ENCODE data around the gene FBXW11. TPM values are rescaled to one million over a fixed set of nuclear protein-coding genes. Genes with fewer than 3 reads are reported as not detected.

The FBXW11 gene
- total and polyA plus RNA-seq, 4 experiments from 2014 or later = 17.1 to 43.4 (median 32.1) TPM

DNA sequence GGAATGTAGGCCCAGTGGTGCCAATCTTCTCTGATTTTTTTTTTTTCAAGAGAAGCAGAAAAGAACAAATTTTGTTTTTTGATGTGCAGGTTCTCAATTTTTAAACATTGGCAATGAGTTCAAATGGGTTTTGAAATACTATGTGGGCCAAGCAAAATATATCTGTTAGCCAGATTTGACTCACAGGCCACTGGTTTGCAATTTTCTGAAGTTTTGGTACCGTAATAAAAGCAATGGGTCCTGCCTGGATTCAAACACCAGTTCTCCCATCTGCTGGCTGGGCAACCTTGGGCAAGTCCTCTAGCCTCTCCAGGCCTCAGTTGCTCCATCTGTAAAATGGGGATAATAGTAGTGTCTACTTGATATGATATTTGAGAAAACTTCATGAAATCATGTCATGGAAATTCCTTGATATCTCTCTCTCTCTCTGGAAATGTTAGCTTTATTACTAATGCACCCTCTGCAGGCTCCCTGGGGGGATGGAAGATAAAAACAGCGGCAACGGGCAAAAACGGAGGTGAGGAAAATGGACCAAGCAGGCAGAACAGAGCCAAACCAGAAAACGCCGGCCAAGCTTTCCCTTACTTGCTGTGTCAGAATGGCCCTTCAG is 157.4 kb downstream of the FBXW11 start:
- POLR2A ChIA-PET (ENCODE audit: partially characterized antibody) = no interaction called here
- Histone ChIP-seq H3K27me3 (ENCODE audit: insufficient read depth, low read length) (no peaks in the 10 kb centered on the region), H3K4me1 (ENCODE audit: insufficient read depth, low read length) (no peaks in the 10 kb centered on the region), H3K36me3 (ENCODE audit: insufficient read depth, low read length) (no peaks in the 10 kb centered on the region), H3K9me3 (ENCODE audit: control insufficient read depth in 1 of 2, low read length in 2 of 2) (no peaks in the 10 kb centered on the region), H3K27ac (ENCODE audit: low read depth, low read length) (no peak overlapping the region), H3K4me3 (ENCODE audit: low read length in 2 of 2) (no peak overlapping the region)
- Mint-ChIP-seq H3K4me3 (no peak overlapping the region), H3K9me3 (no peaks in the 10 kb centered on the region), H3K27ac (peak overlapping the region in 1 of 7 donors; percentile 23), H3K4me1 (no peaks in the 10 kb centered on the region), H3K36me3 (peaks cover 6 to 8% of the 10 kb centered on the region in 2 donors), H3K27me3 (no peaks in the 10 kb centered on the region)
- CTCF ChIA-PET (ENCODE audit: partially characterized antibody) = no interaction called here
- DNase-seq = no peak
- intact Hi-C loops (cut with micrococcal nuclease) = no loop called here

GRCh38 chr5:171848486-171848885 is 158.0 kb downstream of the FBXW11 start:
- no peak overlapping the region for H3K27ac Mint-ChIP-seq
- H3K27ac ChIP-seq (ENCODE audit: low read depth, low read length) = no peak overlapping the region
- no peak overlapping the region for H3K4me3 Mint-ChIP-seq
- ChIA-PET CTCF (ENCODE audit: partially characterized antibody) (no interaction called here), POLR2A (ENCODE audit: partially characterized antibody) (no interaction called here)
- H3K27me3 ChIP-seq (ENCODE audit: insufficient read depth, low read length) = no peaks in the 10 kb centered on the region
- no peaks in the 10 kb centered on the region for H3K36me3 ChIP-seq (ENCODE audit: insufficient read depth, low read length)
- peaks cover 6 to 8% of the 10 kb centered on the region in 2 donors for H3K36me3 Mint-ChIP-seq
- no peaks in the 10 kb centered on the region for H3K9me3 ChIP-seq (ENCODE audit: control insufficient read depth in 1 of 2, low read length in 2 of 2)
- H3K27me3 Mint-ChIP-seq = no peaks in the 10 kb centered on the region
- H3K4me3 ChIP-seq (ENCODE audit: low read length in 2 of 2) = no peak overlapping the region
- no peaks in the 10 kb centered on the region for H3K4me1 Mint-ChIP-seq
- intact Hi-C loops (cut with micrococcal nuclease) = no loop called here
- no peak for DNase-seq
- H3K9me3 Mint-ChIP-seq = no peaks in the 10 kb centered on the region
- H3K4me1 ChIP-seq (ENCODE audit: insufficient read depth, low read length) = no peaks in the 10 kb centered on the region

DNA sequence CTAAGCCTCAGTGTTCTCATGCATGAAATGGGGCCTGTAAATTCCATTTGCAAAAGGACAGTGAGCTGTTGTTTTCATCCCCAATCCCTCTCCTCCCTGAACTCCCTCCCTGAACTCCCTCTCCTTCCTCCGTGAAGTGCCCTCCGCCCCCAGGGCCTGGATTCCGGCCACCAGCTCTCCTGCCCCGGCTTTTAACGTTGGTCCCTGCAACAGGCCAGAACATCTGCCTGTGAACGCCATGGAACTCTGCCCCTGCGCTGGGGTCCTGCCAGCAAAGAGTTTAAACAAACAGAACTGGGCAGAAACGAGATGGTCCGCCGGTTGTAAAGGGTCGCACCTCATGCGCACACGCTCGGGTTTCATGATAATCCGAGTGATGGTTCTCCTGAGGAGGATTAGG is 158.4 kb downstream of the FBXW11 start:
- no peaks in the 10 kb centered on the region for H3K9me3 Mint-ChIP-seq
- Histone ChIP-seq H3K9me3 (ENCODE audit: control insufficient read depth in 1 of 2, low read length in 2 of 2) (no peaks in the 10 kb centered on the region), H3K4me3 (ENCODE audit: low read length in 2 of 2) (no peak overlapping the region), H3K27ac (ENCODE audit: low read depth, low read length) (no peak overlapping the region), H3K36me3 (ENCODE audit: insufficient read depth, low read length) (no peaks in the 10 kb centered on the region), H3K4me1 (ENCODE audit: insufficient read depth, low read length) (no peaks in the 10 kb centered on the region), H3K27me3 (ENCODE audit: insufficient read depth, low read length) (no peaks in the 10 kb centered on the region)
- no peaks in the 10 kb centered on the region for H3K27me3 Mint-ChIP-seq
- ChIA-PET CTCF (ENCODE audit: partially characterized antibody) (no interaction called here), POLR2A (ENCODE audit: partially characterized antibody) (no interaction called here)
- H3K4me3 Mint-ChIP-seq = no peak overlapping the region
- no peaks in the 10 kb centered on the region for H3K4me1 Mint-ChIP-seq
- H3K36me3 Mint-ChIP-seq = peaks cover 6 to 8% of the 10 kb centered on the region in 2 donors
- H3K27ac Mint-ChIP-seq = no peak overlapping the region
- intact Hi-C loops (cut with micrococcal nuclease) = no loop called here
- no peak for DNase-seq

DNA sequence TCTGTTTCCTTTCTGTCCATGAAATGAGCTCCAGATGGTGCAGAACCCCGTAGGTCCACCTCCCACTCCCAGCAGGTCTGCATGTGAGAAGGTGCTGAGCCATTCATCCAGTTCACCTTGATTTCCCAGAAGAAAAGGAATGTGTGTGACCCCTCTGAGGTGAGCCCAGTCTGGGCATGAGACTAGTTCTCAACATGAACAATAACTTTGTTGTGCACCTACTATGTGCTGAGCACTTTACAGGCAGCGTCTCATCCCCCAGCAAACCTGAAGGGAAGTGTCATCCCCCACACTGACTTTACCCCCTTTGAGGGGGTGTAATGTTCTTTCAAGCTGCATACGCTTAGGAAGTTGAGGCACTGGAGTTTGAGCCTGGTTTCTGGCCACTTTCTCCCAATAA is 159.4 kb downstream of the FBXW11 start:
- Histone ChIP-seq H3K27me3 (ENCODE audit: insufficient read depth, low read length) (no peaks in the 10 kb centered on the region), H3K4me3 (ENCODE audit: low read length in 2 of 2) (no peak overlapping the region), H3K27ac (ENCODE audit: low read depth, low read length) (no peak overlapping the region), H3K9me3 (ENCODE audit: control insufficient read depth in 1 of 2, low read length in 2 of 2) (no peaks in the 10 kb centered on the region), H3K4me1 (ENCODE audit: insufficient read depth, low read length) (no peaks in the 10 kb centered on the region), H3K36me3 (ENCODE audit: insufficient read depth, low read length) (no peaks in the 10 kb centered on the region)
- Mint-ChIP-seq H3K4me1 (no peaks in the 10 kb centered on the region), H3K27ac (no peak overlapping the region), H3K36me3 (peaks cover 6 to 8% of the 10 kb centered on the region in 2 donors), H3K4me3 (no peak overlapping the region), H3K9me3 (no peaks in the 10 kb centered on the region), H3K27me3 (no peaks in the 10 kb centered on the region)
- ChIA-PET CTCF (ENCODE audit: partially characterized antibody) (no interaction called here), POLR2A (ENCODE audit: partially characterized antibody) (no interaction called here)
- DNase-seq = no peak
- intact Hi-C loops (cut with micrococcal nuclease) = no loop called here

DNA sequence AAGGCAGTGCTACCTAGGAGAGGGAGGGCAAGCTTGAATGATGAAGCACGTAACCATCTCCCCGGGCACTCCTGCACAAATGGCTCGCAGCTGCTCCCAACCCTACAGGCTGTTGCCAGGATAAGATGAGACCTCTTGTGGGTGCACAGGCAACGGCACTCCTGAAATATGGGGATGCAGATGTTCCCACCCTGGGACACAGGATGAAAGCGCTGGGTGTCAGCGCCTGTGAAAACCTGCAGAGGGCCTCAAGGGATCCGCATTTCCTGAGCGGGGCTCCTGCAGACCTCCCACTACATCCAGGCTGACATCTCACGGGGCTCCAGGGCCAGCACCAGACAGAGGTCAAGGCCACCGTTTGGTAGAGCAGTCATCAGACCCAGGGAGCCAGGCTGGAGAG is 160.1 kb downstream of the FBXW11 start:
- H3K36me3 Mint-ChIP-seq = peaks cover 6 to 8% of the 10 kb centered on the region in 2 donors
- ChIA-PET POLR2A (ENCODE audit: partially characterized antibody) (no interaction called here), CTCF (ENCODE audit: partially characterized antibody) (no interaction called here)
- H3K9me3 Mint-ChIP-seq = no peaks in the 10 kb centered on the region
- intact Hi-C loops (cut with micrococcal nuclease) = no loop called here
- H3K4me3 Mint-ChIP-seq = no peak overlapping the region
- no peaks in the 10 kb centered on the region for H3K27me3 Mint-ChIP-seq
- no peaks in the 10 kb centered on the region for H3K9me3 ChIP-seq (ENCODE audit: control insufficient read depth in 1 of 2, low read length in 2 of 2)
- H3K4me1 Mint-ChIP-seq = no peaks in the 10 kb centered on the region
- H3K27ac ChIP-seq (ENCODE audit: low read depth, low read length) = no peak overlapping the region
- no peaks in the 10 kb centered on the region for H3K36me3 ChIP-seq (ENCODE audit: insufficient read depth, low read length)
- no peaks in the 10 kb centered on the region for H3K4me1 ChIP-seq (ENCODE audit: insufficient read depth, low read length)
- no peak for DNase-seq
- no peak overlapping the region for H3K4me3 ChIP-seq (ENCODE audit: low read length in 2 of 2)
- no peak overlapping the region for H3K27ac Mint-ChIP-seq
- H3K27me3 ChIP-seq (ENCODE audit: insufficient read depth, low read length) = no peaks in the 10 kb centered on the region

DNA sequence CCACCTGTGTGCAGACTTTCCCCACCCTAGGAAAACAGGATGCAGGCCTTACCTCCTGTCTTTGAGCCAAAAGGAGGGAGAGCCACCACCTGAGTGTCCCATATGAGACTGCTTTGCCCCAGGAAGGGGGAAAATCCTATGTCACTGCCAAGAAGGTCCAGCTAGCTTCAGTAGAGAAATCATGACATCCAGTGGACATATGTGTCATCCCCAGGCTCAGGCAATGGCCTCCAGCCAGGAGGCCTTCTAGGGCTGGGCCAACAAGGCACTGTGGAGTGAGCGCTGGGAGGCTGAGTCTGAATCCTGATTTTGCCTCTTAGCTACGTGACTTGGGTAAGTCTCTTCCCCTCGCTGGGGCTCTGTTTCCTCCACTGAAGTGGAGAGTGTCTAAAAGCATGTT is 160.6 kb downstream of the FBXW11 start:
- Mint-ChIP-seq H3K27ac (no peak overlapping the region), H3K4me3 (no peak overlapping the region), H3K27me3 (no peaks in the 10 kb centered on the region), H3K9me3 (no peaks in the 10 kb centered on the region), H3K4me1 (peaks cover 0 to 2% (median 0%) of the 10 kb centered on the region in 4 donors), H3K36me3 (peaks cover 9% of the 10 kb centered on the region in 2 donors)
- no peaks in the 10 kb centered on the region for H3K9me3 ChIP-seq (ENCODE audit: control insufficient read depth in 1 of 2, low read length in 2 of 2)
- H3K27me3 ChIP-seq (ENCODE audit: insufficient read depth, low read length) = no peaks in the 10 kb centered on the region
- H3K36me3 ChIP-seq (ENCODE audit: insufficient read depth, low read length) = no peaks in the 10 kb centered on the region
- no peak overlapping the region for H3K27ac ChIP-seq (ENCODE audit: low read depth, low read length)
- POLR2A ChIA-PET (ENCODE audit: partially characterized antibody) = no interaction called here
- no peaks in the 10 kb centered on the region for H3K4me1 ChIP-seq (ENCODE audit: insufficient read depth, low read length)
- H3K4me3 ChIP-seq (ENCODE audit: low read length in 2 of 2) = no peak overlapping the region
- no peak for DNase-seq
- CTCF ChIA-PET (ENCODE audit: partially characterized antibody) = no interaction called here
- intact Hi-C loops (cut with micrococcal nuclease) = no loop called here

- POLR2A ChIA-PET (ENCODE audit: partially characterized antibody) = no interaction called here
- Histone ChIP-seq H3K9me3 (ENCODE audit: control insufficient read depth in 1 of 2, low read length in 2 of 2) (no peaks in the 10 kb centered on the region), H3K4me1 (ENCODE audit: insufficient read depth, low read length) (no peaks in the 10 kb centered on the region), H3K27ac (ENCODE audit: low read depth, low read length) (no peak overlapping the region), H3K36me3 (ENCODE audit: insufficient read depth, low read length) (no peaks in the 10 kb centered on the region), H3K4me3 (ENCODE audit: low read length in 2 of 2) (no peak overlapping the region), H3K27me3 (ENCODE audit: insufficient read depth, low read length) (no peaks in the 10 kb centered on the region)
- no peak for DNase-seq
- no peaks in the 10 kb centered on the region for H3K27me3 Mint-ChIP-seq
- no peaks in the 10 kb centered on the region for H3K9me3 Mint-ChIP-seq
- no peak overlapping the region for H3K27ac Mint-ChIP-seq
- H3K4me3 Mint-ChIP-seq = no peak overlapping the region
- peaks cover 0 to 3% (median 0%) of the 10 kb centered on the region in 4 donors for H3K4me1 Mint-ChIP-seq
- intact Hi-C loops (cut with micrococcal nuclease) = no loop called here
- CTCF ChIA-PET (ENCODE audit: partially characterized antibody) = no interaction called here
- H3K36me3 Mint-ChIP-seq = peaks cover 11 to 12% of the 10 kb centered on the region in 2 donors
These were observed 161.3 kb downstream of the FBXW11 start for GRCh38 chr5:171845040-171845630.
